Activated T-cell treated with anti-CD3 and anti-CD28 coated beads for 24 hours (primary cell): ENCODE results near the gene RAG1.
A peak's percentile ranks its signal among the peaks of the same experiment; 100 is the strongest.

Source experiments
- DNase-seq: peaks from one replicate; pipeline ENCODE4 v3.0.0-alpha.2; 2020; ENCODE audit warnings: low read depth

The RAG1 gene

DNA sequence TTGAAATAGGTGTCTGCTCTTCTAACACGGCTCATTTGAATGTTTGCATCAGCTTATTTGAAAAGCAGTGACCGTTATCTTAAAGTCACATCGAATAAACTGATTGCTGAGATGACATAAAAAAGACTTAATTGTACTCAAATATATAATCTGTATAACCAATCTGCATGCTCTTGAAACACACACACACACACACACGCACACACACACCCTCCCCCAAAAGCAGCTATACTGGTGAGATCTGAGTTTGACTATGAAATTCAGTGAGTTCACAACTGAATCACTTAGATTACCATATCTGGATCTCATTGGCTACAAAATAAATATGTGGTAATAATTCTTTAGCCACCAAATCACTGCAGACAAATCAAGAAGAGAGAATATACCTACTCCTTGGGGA is 22.7 kb downstream of the RAG1 start:
- no peak for DNase-seq

DNA sequence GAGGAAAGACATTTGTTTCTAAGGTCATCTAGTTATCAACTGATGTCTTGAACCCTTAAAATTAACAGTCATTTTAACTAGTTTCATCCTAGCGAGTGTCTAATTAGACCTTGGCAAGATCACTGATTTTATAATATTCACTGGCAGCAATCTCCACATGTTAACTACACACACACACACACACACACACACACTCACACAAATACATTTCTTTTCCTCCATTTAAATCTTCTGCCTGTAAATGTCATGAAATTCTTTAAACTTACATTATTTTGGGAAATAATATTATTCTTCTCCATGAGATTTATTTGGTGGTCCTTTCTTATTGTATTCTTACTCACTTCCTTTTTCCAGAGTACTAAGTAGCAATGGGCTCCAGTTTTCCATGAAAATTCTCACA is 23.6 kb downstream of the RAG1 start:
- no peak for DNase-seq

DNA sequence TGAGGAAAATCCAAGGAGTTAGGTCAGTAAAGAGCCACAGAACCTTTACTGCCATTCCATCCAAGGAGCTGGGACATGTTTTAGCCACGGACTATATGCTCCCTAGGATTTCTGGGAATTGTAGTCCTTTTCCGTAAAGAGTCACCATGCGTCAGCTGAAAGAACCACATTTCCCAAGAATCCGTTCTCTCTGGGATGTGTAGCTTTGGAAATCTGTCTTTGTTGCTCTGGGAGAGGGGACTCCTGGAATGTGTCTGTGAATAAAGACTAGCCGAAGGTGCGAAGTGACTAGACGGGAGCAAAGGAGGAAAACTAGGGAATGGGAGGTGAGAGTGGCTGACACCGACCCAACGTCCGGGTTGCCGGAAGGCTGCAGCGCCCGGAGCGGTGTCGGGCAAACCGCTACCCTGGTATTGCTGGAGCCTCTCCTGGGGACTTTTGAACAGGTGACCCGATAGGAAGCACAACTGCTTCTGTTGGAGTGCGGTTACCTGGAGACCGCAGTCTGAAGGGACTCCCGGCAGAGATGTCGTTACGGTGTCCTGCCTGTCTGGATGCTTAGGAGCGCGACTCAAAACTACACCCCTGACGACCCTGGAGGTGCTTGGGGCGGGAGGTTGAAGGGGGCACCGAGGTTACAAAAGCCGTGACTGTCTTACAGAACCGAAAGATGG is 26.6 kb downstream of the RAG1 start, which contains the start of gene IFTAP:
TSS of gene IFTAP (plus strand) at position 187 of the 674 bp plus-strand sequence. CDS start 15,602 bp downstream, outside the sequence.
- DNase-seq: peak; percentile 11

DNA sequence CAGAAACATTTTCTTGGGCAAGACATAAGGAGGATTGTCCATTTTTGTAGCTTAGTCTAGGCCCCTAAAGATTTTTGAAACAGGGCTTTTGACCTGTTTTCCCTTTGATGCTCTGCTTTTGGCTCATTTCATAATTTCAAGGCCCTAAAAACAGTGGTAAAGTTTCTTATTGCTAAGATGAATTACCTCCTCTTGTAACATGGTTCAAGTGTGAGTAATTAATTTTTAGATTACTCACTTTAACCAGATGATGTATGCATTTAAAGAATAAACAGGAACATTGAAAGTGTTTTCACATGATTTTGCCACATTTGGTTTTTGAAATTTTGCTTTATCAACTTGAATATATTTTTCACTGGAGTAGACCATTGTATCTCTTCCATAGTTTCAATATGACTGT is 29.1 kb downstream of the RAG1 start:
- DNase-seq: no peak

DNA sequence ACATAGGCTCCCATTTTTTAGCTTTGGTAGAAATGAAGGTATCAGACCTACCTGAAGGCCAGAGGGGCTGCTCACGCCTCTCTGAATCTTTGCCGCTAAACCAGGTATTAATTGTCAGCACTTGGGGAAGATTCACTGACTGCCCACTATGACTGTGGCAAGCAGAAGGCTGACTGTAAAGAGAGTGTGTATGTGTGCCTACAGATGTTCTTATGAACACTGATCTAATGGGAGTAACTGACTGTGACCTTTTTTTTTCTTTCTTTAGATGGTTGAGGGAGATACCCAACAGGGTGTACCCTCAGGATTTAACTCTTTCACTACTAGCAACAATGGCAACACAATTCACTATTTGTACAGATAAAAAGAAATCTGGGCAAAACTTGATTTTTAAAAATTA is 30.2 kb downstream of the RAG1 start, which contains the start of gene RAG2:
TSS of gene RAG2 (minus strand) at position 186 of the 400 bp plus-strand sequence. CDS start 4,068 bp downstream, outside the sequence.
- no peak for DNase-seq

DNA sequence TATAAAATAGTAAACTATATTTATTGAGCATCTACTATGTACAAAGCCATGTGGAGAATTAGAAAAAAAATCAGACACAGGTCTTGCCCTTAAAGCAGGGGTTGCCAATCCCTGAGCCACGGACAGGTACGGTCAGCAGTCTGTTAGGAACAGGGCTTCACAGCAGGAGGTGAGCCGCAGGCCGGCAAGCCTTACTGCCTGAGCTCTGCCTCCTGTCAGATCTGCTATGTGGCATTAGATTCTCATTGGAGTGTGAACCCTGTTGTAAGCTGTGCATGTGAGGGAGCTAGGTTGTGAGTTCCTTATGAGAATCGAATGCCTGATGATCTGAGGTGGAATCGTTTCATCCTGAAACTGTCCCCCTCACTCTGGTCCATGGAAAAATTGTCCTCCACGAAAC is 32.4 kb downstream of the RAG1 start:
- DNase-seq: no peak

DNA sequence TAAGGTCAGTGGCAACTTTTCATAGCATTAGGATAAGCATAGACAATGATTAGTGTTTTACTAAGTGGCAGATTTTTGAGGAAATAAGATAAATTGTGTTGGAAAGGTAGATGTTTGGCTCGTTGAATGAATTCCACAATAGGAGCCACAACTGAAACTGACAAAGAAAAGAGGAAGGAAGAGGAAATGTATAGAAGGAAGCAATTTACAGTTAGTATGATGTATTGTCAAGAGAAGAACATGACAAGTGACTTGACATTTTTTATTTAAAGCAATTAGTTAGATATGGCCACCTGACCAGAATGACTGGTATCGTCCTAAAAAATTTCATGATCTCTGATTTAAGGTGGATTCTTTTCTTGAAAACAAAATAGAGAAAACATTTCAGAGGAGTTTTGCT is 33.3 kb downstream of the RAG1 start:
- DNase-seq: no peak

DNA sequence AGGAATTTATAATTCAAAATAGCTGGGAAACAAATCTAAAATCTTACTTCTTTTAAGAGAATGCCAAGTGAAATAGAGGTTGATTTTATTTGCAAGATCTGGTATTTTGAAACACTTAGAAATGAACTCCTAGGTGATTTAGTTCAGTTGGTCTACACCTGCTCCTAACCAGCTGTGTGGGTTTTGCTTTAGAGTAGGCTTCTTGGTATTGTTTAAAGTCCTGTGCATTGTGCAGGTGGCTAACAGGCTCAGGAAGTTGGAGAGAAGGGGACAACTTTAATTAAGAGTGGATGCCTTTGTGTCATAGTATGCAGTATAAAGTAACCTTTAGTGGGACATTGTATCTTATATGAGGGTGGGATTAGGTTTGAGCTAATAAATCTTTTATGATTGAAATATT is 34.3 kb downstream of the RAG1 start:
- no peak for DNase-seq

DNA sequence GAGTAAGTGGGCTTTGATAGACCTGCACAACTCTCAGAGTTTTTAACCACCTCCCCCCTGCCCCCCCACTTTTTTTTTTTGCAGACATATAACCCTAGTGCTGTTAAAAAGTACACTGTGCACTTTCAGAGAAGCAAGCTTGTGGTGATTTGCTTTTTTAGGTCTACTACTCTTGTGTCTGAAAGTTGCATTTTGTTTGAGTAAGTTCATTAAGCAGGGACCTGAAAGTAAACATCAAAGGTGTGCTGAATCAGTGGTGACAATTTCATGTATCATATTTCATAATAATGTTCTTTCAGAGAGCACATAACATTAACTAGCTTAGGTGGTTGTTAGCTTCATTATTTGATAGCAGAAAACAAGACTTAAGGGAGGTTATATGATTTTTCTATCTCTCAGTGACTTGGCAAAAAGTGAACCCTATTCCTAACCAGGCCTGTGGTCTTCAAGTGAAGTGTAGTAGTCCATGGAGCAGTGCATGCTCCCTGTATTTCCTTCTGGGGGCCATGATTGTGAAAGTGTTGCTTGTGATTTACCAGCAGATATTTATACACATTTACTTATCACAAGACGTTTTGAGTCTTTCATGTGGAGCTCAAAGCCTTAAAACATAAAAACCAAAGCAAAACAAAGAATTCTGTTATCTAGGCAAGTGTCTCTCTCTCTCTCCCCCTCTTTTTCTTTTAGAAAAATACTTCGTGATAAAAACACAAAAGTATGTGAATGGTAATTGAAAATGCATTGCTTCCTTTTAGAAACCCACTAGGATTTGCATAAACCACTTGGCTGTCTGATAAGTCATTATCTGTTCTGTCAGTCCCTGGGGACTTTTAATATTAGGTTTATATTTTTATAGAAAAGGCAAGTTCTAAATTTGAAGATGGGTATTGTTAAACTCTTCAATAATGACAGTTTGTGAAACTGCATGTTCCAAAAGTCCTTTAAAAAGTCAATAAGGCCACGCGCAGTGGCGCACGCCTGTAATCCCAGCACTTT is 37.7 kb downstream of the RAG1 start:
- DNase-seq: no peak

DNA sequence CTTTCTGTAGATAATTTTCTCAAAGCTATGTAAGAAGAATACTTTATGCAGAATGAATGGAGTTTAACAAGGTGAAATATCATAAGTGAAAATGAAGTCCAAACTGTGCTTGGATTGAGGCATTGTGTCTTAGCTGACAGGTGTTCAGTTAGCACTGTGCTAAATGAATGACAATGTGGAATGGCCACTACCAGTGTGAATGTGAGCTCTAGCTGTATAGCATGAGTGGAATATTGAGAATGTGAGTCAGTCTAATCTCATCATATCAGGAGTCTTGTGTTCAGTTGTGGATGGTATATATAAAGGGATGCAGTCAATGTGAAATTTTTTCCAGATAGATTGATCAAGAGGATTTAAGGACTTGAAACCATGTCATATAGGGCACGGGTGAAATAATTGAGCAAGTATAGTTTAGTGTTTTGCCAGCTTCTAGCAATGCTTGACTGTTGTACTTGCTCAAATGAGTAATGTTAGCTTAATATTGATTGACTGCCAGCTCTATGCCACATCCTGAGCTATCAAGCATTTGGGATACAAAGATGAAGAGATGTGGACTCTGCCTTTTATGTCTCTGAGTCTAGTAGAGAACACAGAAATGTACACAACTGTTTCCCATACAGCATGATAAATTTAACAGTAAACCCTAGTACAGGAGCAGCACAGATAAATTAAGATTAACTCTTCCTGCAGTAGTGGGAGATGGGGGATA is 40.8 kb downstream of the RAG1 start:
- no peak for DNase-seq

DNA sequence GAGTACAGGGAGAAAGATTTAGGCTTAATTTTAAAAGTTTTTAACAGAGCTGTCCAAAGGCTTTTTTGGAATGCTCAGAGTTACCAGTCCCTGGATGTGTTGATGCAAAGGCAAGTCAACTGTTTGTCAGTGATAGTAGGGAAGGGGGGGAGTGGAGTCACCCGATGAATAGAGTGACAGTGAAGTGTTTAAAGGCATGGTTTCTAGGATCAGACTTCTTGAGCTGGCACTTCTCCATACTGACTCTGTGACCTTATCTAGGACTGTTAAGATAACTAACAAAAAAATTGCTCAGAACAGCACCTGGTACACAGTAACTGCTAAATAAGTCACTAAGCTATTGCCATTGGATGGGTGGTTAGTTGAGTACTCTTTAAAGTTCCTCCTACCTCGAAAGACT is 41.6 kb downstream of the RAG1 start:
- DNase-seq: no peak

DNA sequence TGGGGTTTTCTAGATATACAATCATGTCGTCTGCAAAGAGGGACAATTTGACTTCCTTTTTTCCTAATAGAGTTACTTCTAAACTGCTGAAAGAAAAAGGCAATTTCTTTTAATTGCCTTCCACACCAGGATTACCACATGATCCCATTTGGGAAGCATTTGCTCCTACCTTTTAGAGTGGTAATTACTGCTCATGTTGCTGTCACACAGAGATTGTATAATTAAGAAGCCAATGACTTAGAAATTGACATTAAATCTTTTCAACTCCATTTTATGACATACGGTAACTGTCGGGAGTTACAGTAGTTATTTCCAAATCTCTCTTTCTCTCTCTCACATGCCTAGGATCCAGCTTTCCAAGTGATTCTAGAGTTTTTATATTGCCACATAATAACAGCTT is 48.0 kb downstream of the RAG1 start:
- DNase-seq: no peak

DNA sequence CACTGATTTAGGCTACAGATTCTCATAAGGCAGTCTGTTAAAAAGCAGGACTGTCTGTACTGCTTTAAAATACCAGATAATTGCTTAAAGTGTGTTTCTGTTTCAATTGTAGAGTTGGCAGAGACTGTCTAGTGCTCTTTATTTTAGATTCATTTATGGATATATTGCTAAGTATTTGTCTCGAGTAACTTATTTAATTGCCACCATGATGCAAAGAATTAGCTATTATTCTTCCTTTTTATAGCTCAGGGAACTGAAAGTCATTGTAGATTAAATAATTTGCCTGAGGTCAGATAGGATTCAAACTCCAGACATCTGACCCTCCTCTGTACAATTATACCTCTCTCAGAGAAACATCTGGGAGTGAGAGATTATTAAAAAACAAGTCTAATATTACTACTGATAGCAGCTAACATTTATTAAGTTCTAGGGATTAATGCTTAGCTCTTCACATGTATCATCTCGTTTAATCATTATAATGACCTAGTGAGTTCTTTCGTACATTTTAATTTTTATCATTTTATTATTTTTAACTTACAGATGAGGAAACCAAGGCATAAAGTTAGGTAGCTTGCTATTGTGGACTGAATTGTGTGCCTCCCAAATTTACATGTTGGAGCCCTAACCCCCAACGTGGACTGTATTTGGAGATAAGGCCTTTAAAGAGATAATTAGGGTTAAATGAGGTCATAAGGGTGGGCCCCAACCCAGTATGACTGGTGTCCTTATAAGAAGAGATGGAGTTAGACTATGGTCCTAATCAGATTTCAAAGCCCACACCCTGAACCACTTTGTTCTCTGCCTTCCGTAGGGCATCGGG is 49.9 kb downstream of the RAG1 start:
- DNase-seq: no peak

DNA sequence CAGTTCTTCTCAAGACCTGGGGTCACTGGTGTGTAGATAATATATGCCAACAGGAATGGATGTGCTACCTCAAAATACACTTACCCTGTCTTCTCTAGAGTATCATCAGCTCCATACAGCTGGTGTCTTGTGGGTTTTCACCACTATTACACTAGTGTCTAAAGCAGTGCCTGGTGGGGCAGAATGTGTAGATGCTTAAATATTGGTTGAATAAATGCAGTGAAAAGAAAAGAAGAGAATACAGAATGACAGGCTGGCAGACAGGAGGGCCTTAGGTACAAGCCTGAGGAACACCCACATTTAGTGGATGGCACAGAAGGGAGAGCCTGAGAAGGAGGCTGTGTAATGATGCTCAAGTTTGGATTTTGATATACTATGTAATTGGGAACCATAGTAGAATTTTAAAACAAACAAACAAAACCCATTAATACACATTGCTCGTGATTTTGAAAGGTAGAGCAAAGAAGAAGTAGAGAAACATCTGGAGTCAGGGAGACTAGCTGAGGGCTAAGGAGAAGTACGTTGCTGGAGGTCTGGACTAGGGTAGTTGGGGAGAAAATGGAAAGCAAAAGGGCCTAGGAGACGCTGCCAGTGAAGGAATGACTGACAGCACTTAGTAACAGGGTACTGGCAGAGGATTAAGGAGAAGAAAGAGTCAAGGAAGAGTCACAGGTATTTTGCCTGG is 50.7 kb downstream of the RAG1 start:
- DNase-seq: no peak

DNA sequence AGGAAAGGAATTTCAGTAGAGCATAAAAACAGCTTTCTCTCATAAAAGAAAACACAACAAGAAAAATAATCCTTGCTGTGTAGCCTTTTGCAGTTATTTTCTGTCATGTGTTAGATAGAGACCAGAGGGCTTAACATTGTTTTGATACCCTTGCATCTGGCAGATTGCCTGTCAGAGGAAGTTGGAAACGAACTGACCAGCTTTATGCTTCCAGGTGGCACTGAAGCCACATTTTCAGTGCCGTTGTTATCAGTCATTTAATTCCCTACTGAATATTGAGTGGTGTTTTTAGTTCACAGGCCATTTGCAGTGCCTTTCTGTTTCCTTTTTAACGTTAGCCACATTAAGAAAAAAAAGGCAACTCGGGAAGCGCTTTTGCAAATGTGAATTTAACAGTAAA is 51.7 kb downstream of the RAG1 start:
- no peak for DNase-seq

DNA sequence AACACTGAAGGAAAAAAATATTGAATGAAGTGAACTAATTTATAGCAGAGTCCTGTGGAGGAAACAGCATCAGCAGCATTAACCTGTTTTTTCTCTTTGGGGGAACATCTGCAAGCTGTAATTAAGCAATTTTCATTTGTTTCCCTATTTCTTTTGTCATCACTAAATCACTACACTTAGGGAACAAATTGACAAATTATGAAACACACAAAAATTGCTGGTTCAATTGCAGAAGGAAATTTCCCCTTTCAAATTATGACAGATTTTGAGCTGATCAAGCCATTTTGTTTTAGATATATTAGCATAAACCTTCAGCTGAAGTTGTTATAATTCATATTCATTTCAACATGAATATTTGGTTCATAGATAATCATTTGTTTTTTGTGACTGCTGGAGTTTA is 52.4 kb downstream of the RAG1 start:
- DNase-seq: no peak

DNA sequence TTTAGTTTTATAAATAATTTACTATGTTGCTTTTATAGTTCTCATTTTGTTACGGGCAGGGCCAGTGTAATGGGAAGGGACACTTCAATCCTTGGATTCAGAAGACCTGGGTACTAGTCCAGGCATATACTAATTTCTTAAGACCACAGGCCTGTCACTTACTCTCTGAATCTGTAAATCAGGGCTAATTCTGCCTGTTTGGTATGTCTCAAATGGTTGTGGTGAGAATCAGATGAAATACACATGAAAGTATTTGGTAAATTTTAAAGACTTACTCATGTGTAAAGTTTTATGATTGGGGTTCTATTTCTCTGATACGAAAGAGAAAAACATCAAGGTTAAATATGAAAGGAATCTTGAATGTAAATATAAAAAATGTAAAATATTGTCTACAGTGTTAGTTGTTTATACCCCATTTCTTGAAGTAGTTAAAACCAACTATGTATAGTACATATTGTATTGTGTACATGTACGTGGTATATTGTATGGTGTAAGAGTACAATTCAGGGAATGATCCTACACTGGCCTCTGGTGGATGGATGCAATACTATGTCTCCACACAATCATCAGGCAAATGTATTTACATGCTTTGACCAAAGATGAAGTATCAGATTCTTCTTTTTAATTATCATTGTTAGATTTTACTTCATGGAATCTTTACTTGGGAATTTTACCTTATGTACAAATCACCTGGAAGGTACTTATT is 54.8 kb downstream of the RAG1 start:
- DNase-seq: no peak

DNA sequence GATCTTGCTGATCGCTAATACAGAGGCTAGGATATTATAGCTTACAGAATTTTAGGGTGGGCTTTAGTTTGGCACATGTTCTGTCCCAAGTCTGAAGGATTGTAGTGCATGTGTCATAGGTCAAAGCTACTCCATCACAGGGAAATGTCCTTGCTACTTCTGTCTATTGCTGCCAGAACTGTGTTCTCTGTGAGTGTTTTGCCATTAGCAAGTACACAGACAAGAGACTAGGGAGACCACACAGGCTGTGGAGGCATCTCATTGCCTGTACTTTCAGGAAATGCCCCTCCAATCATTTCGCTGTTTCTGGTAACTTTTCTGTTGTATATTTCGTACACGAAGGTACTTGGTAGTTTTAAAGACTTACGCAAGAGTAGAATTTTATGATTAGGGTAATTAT is 55.7 kb downstream of the RAG1 start:
- no peak for DNase-seq

DNA sequence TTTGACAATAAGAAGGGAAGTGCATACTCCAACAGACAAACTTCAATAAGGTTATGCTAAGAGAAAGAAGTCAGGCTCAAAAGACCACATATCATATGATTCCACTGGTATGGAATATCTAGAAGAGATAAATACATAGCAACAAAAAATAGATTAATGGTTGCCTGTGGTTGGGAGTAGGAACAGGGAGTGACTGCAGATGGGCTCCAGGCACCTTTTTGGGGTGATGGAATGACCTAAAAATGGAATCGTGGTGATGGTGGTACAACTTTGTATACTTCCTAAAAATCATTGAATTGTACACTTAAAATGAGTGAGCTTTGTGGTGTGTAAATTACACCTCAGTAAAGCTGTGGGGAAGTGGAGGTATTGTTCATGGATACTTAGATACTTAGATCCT is 59.2 kb downstream of the RAG1 start:
- DNase-seq: no peak

DNA sequence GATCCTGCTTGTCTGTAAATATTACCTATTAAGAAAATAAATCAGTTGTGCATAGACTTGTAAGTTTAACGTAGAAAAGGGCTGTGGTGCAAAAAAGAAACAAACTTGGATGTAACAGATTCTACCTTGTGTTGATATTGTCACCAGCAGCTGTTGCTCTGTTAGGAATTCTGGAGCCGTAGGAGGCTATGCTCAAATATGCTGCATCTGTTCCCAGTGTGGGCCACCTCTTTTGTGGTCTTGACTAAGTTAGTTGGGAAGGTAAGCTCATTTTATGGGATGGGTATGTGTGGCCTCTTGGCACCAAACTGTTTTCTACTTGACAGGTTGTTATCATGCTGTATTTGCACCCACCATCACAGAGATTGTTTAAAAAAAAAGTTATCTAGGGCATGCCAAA is 59.7 kb downstream of the RAG1 start:
- DNase-seq: no peak
